Measurements from ENCODE around the gene ZNF597.
"Not testable (repeated sequence)": the region's sequence is repeated elsewhere in the genome, so short reads cannot be mapped to it uniquely, and the experiment has no call there.

The ZNF597 gene

GRCh38 chr16:3480901-3481695 lies 37.8 kb upstream of the ZNF597 start:
- DNase-seq (ENCODE audit: low read depth) = no peak
- no peak for TF ChIP-seq CTCF (conservative IDR thresholded peaks at IDR 0.05; ENCODE audit: low read length)
- no peak overlapping the region for H3K4me3 ChIP-seq (ENCODE audit: low read length)

GRCh38 chr16:3479654-3480216 lies 36.4 kb upstream of the ZNF597 start:
- no peak overlapping the region for H3K4me3 ChIP-seq (ENCODE audit: low read length)
- no peak for TF ChIP-seq CTCF (conservative IDR thresholded peaks at IDR 0.05; ENCODE audit: low read length)
- no peak for DNase-seq (ENCODE audit: low read depth)

GRCh38 chr16:3478242-3478925 lies 35.1 kb upstream of the ZNF597 start:
- DNase-seq (ENCODE audit: low read depth) = no peak
- no peak overlapping the region for H3K4me3 ChIP-seq (ENCODE audit: low read length)
- TF ChIP-seq CTCF (conservative IDR thresholded peaks at IDR 0.05; ENCODE audit: low read length) = no peak

- no peak for DNase-seq (ENCODE audit: low read depth)
- no peak for TF ChIP-seq CTCF (conservative IDR thresholded peaks at IDR 0.05; ENCODE audit: low read length)
- H3K4me3 ChIP-seq (ENCODE audit: low read length) = no peak overlapping the region
Measured at GRCh38 chr16:3476409-3476808, 33.1 kb upstream of the ZNF597 start.

- no peak for TF ChIP-seq CTCF (conservative IDR thresholded peaks at IDR 0.05; ENCODE audit: low read length)
Measured at GRCh38 chr16:3475604-3476375, 32.5 kb upstream of the ZNF597 start.

GRCh38 chr16:3474870-3475269 lies 31.6 kb upstream of the ZNF597 start:
- not testable (repeated sequence) for DNase-seq (ENCODE audit: low read depth); H3K4me3 ChIP-seq (ENCODE audit: low read length)

More at GRCh38 chr16:3475604-3476375, 32.5 kb upstream of the ZNF597 start:
- DNase-seq (ENCODE audit: low read depth) = no peak
- H3K4me3 ChIP-seq (ENCODE audit: low read length) = no peak overlapping the region

- no peak for TF ChIP-seq CTCF (conservative IDR thresholded peaks at IDR 0.05; ENCODE audit: low read length)
- no peak overlapping the region for H3K4me3 ChIP-seq (ENCODE audit: low read length)
- DNase-seq (ENCODE audit: low read depth) = no peak
Measured at GRCh38 chr16:3474136-3474779, 31.0 kb upstream of the ZNF597 start.

- H3K4me3 ChIP-seq (ENCODE audit: low read length); DNase-seq (ENCODE audit: low read depth): not testable (repeated sequence)
Measured at GRCh38 chr16:3473596-3473943, 30.3 kb upstream of the ZNF597 start.
